IMR-90 (cell line): ENCODE data around the gene SPNS2. TPM values are rescaled to one million over a fixed set of nuclear protein-coding genes. Genes with fewer than 3 reads are reported as not detected.

Experiments
- ATAC-seq: fragments of 200-7000 bp; cut with Tn5 transposase; 2 replicates; pipeline ENCODE4 v1.9.1; 2020; ENCODE audit warnings: low read depth, mild to moderate bottlenecking, moderate library complexity
- BruUV-seq: library from RNA; stranded (reverse); fragments of 400-500 nt; replicated peaks from 2 replicates; lab custom pipeline; 2021; lab: Mats Ljungman, UMichigan
- CTCF ChIA-PET: fragments of 300-600 bp; formaldehyde crosslinking; extraction: SDS; loops from one replicate; lab custom pipeline; 2021; ENCODE audit warnings: antibody characterized with exemption; lab: Yijun Ruan, JAX
- POLR2A ChIA-PET: fragments of 300-600 bp; sonication (Branson Sonifier 250); formaldehyde crosslinking; loops from one replicate; lab custom pipeline; 2022; ENCODE audit warnings: antibody characterized with exemption; ENCODE audit not compliant: unreplicated experiment; lab: Charles Lee
- DNase-seq: peaks from one replicate; pipeline ENCODE4 v3.0.0; 2013
- H2AFZ ChIP-seq: replicated peaks from 2 replicates; pipeline ENCODE3; 2013; ENCODE audit warnings: low read length, mild to moderate bottlenecking; ENCODE audit not compliant: poor library complexity
- H2AK5ac ChIP-seq: 2 replicates; pipeline ENCODE4 v1.6.1; 2013; ENCODE audit warnings: low read depth, low read length, inconsistent platforms
- H2AK9ac ChIP-seq: replicated peaks from 2 replicates; pipeline ENCODE3; 2013; ENCODE audit warnings: mild to moderate bottlenecking, low read depth, low read length, moderate library complexity; ENCODE audit not compliant: poor library complexity
- H2BK120ac ChIP-seq: 2 replicates; pipeline ENCODE4 v1.6.1; 2013; ENCODE audit warnings: low read depth, low read length, inconsistent platforms
- H2BK15ac ChIP-seq: 3 replicates; pipeline ENCODE4 v1.6.1; 2013; ENCODE audit warnings: low read depth, low read length, inconsistent platforms
- H2BK20ac ChIP-seq: 2 replicates; pipeline ENCODE4 v1.6.1; 2013; ENCODE audit warnings: low read depth, mild to moderate bottlenecking, inconsistent platforms, low read length, moderate library complexity
- H2BK5ac ChIP-seq: 2 replicates; pipeline ENCODE4 v1.6.1; 2013; ENCODE audit warnings: mild to moderate bottlenecking, low read depth, low read length, inconsistent platforms; ENCODE audit not compliant: poor library complexity, severe bottlenecking
- H3K14ac ChIP-seq: replicated peaks from 2 replicates; pipeline ENCODE4 v1.6.1; 2013; ENCODE audit warnings: low read depth, low read length, inconsistent platforms
- H3K18ac ChIP-seq: 2 replicates; pipeline ENCODE4 v1.6.1; 2013; ENCODE audit warnings: low read depth, low read length, control low read depth
- H3K23ac ChIP-seq: 2 replicates; pipeline ENCODE4 v1.6.1; 2013; ENCODE audit warnings: low read depth, low read length, inconsistent platforms
- H3K27ac ChIP-seq: 2 replicates; pipeline ENCODE4 v1.5.1; 2013; ENCODE audit warnings: mild to moderate bottlenecking, control low read depth, low read length; ENCODE audit not compliant: insufficient read depth
- H3K27me3 ChIP-seq: 2 replicates; pipeline ENCODE4 v1.6.1; 2013; ENCODE audit warnings: low read length; ENCODE audit not compliant: control insufficient read depth, insufficient read depth
- H3K36me3 ChIP-seq: 2 replicates; pipeline ENCODE4 v1.6.1; 2013; ENCODE audit warnings: low read length, mixed read lengths; ENCODE audit not compliant: control insufficient read depth, insufficient read depth
- H3K4ac ChIP-seq: 2 replicates; pipeline ENCODE4 v1.6.1; 2013; ENCODE audit warnings: low read depth, low read length, inconsistent platforms
- H3K4me1 ChIP-seq: 2 replicates; pipeline ENCODE4 v1.6.1; 2013; ENCODE audit warnings: low read length, mixed read lengths; ENCODE audit not compliant: control insufficient read depth, insufficient read depth
- H3K4me2 ChIP-seq: 2 replicates; pipeline ENCODE4 v1.6.1; 2013; ENCODE audit warnings: low read depth, mild to moderate bottlenecking, control low read depth, low read length, moderate library complexity
- H3K4me3 ChIP-seq: 2 replicates; pipeline ENCODE4 v1.5.1; 2013; ENCODE audit warnings: low read depth, mild to moderate bottlenecking, control low read depth, low read length, moderate library complexity; ENCODE audit not compliant: insufficient read depth
- H3K56ac ChIP-seq: 2 replicates; pipeline ENCODE4 v1.6.1; 2013; ENCODE audit warnings: low read length, inconsistent platforms; ENCODE audit not compliant: insufficient read depth; ENCODE audit errors: extremely low read depth
- H3K79me1 ChIP-seq, 2 experiments: 2 replicates each; pipeline ENCODE4 v1.6.1; 2013; ENCODE audit warnings: low read length in 2 of 2, inconsistent platforms in 1 of 2, low read depth in 1 of 2
- H3K9ac ChIP-seq: 2 replicates; pipeline ENCODE4 v1.6.1; 2013; ENCODE audit warnings: low read depth, low read length, control low read depth
- H3K9me1 ChIP-seq: 2 replicates; pipeline ENCODE4 v1.6.1; 2013; ENCODE audit warnings: low read length, inconsistent platforms; ENCODE audit not compliant: insufficient read depth
- H3K9me3 ChIP-seq: 2 replicates; pipeline ENCODE4 v1.6.1; 2013; ENCODE audit warnings: low read length; ENCODE audit not compliant: control insufficient read depth, insufficient read depth
- H4K20me1 ChIP-seq: 2 replicates; pipeline ENCODE4 v1.6.1; 2013; ENCODE audit warnings: low read length, inconsistent platforms; ENCODE audit not compliant: insufficient read depth
- H4K5ac ChIP-seq: 2 replicates; pipeline ENCODE4 v1.6.1; 2013; ENCODE audit warnings: mild to moderate bottlenecking, low read depth, low read length, control low read depth
- H4K8ac ChIP-seq, 2 experiments: 2 replicates each; pipeline ENCODE4 v1.6.1; 2013; ENCODE audit warnings: low read depth in 2 of 2, low read length in 2 of 2, control low read depth in 1 of 2, inconsistent platforms in 1 of 2
- H4K91ac ChIP-seq: 2 replicates; pipeline ENCODE4 v1.6.1; 2013; ENCODE audit warnings: low read depth, low read length, inconsistent platforms; ENCODE audit not compliant: insufficient read depth
- BHLHE40 ChIP-seq: fragments of 150-350 bp; IDR thresholded peaks from 2 replicates; pipeline ENCODE4 v1.6.1; 2016; ENCODE audit warnings: mild to moderate bottlenecking, low read depth, low read length
- CEBPB ChIP-seq: IDR thresholded peaks from 2 replicates; pipeline ENCODE4 v1.6.1; 2012; ENCODE audit warnings: low read depth, low read length, improper control_type of control experiment
- CHD1 ChIP-seq: IDR thresholded peaks from 2 replicates; pipeline ENCODE4 v1.6.1; 2012; ENCODE audit warnings: low read depth, low read length, improper control_type of control experiment
- CTCF ChIP-seq: conservative IDR thresholded peaks from 2 replicates; pipeline ENCODE4 v1.5.1; 2012; ENCODE audit warnings: mild to moderate bottlenecking, low read depth, low read length, improper control_type of control experiment
- FOS ChIP-seq: fragments of 150-350 bp; IDR thresholded peaks from 2 replicates; pipeline ENCODE4 v1.6.1; 2016; ENCODE audit warnings: low read depth, low read length
- MAFK ChIP-seq: IDR thresholded peaks from 2 replicates; pipeline ENCODE4 v1.6.1; 2012; ENCODE audit warnings: low read depth, low read length, improper control_type of control experiment
- MAZ ChIP-seq: IDR thresholded peaks from 2 replicates; pipeline ENCODE4 v1.6.1; 2012; ENCODE audit warnings: low read depth, mild to moderate bottlenecking, low read length, improper control_type of control experiment, moderate library complexity, borderline replicate concordance
- MXI1 ChIP-seq: IDR thresholded peaks from 2 replicates; pipeline ENCODE4 v1.6.1; 2012; ENCODE audit warnings: low read depth, mild to moderate bottlenecking, low read length, moderate library complexity, borderline replicate concordance
- NFE2L2 ChIP-seq: fragments of 150-350 bp; IDR thresholded peaks from 2 replicates; pipeline ENCODE4 v1.6.1; 2016; ENCODE audit warnings: low read depth, mild to moderate bottlenecking, low read length
- POLR2A ChIP-seq: IDR thresholded peaks from 2 replicates; pipeline ENCODE4 v1.6.1; 2012; ENCODE audit warnings: mild to moderate bottlenecking, low read depth, low read length
- RAD21 ChIP-seq: IDR thresholded peaks from 2 replicates; pipeline ENCODE4 v1.6.1; 2012; ENCODE audit warnings: low read length, improper control_type of control experiment
- RCOR1 ChIP-seq: IDR thresholded peaks from 2 replicates; pipeline ENCODE4 v1.6.1; 2012; ENCODE audit warnings: mild to moderate bottlenecking, low read length, improper control_type of control experiment; ENCODE audit not compliant: insufficient replicate concordance
- RFX5 ChIP-seq: IDR thresholded peaks from 2 replicates; pipeline ENCODE4 v1.8.0; 2012; ENCODE audit warnings: low read depth, mild to moderate bottlenecking, low read length, moderate library complexity
- SMC3 ChIP-seq: fragments of 150-350 bp; IDR thresholded peaks from 2 replicates; pipeline ENCODE4 v1.6.1; 2016; ENCODE audit warnings: low read depth, mild to moderate bottlenecking, antibody characterized with exemption, low read length, moderate library complexity
- USF2 ChIP-seq: fragments of 150-350 bp; IDR thresholded peaks from 2 replicates; pipeline ENCODE4 v1.6.1; 2017; ENCODE audit warnings: mild to moderate bottlenecking, antibody characterized with exemption, low read length, low read depth
- WGBS, 2 experiments: methylation state at CpG; one replicate each; pipeline versions ENCODE4 v1.1.5 to v1.1.7; 2013; ENCODE audit warnings: missing lambda C conversion rate in 2 of 2; ENCODE audit not compliant: insufficient read length in 1 of 2; ENCODE audit errors: extremely low coverage in 2 of 2; 5-methylcytosine and 5-hydroxymethylcytosine counted together
- dilution Hi-C: fragments of 300-500 bp; cut with HindIII; formaldehyde crosslinking; loops from one replicate; pipeline ENCODE4 v1.14.3; 2018; ENCODE audit warnings: low sequenced_read_pairs; ENCODE audit not compliant: unreplicated experiment
- in situ Hi-C: fragments of 300-500 bp; cut with MboI; formaldehyde crosslinking; loops from 3 replicates; pipeline ENCODE4 v1.14.3; 2019; ENCODE audit warnings: low sequenced_read_pairs, inconsistent platforms, mixed read lengths
- intact Hi-C: fragments of 100-400 bp; cut with micrococcal nuclease; formaldehyde crosslinking; loops from 2 replicates; pipeline ENCODE4 v1.10.0; 2022
- polyA plus RNA-seq, 3 experiments: library from polyadenylated mRNA; depleted of rRNA; stranded (reverse); fragments of >200 nt; gene quantifications; 2 replicates each; pipeline ENCODE4 v1.2.3, GENCODE V29; 2012; ENCODE audit warnings: low replicate concordance in 1 of 3
- total RNA-seq: library from RNA; depleted of rRNA; stranded (reverse); fragments of >200 nt; gene quantifications from 2 replicates; pipeline ENCODE4 v1.2.3, GENCODE V29; 2012

SPNS2 gene
- total and polyA plus RNA-seq, 2 of the 4 experiments (the other 2 are of a cell fraction), result under 0.01 TPM; not detected in 1

GRCh38 chr17:4499431-4500190, 930 bp downstream of the SPNS2 start:
- Histone ChIP-seq H3K9me1 (no peaks in the 10 kb centered on the region), H3K4me3 (no peak overlapping the region), H3K18ac (no peak overlapping the region), H3K9me3 (no peaks in the 10 kb centered on the region), H2AFZ (peak overlapping the region; percentile 33), H3K23ac (no peak overlapping the region), H3K79me1 (no peaks in the 10 kb centered on the region), H3K4ac (no peak overlapping the region), H2AK5ac (no peak overlapping the region), H2BK15ac (no peak overlapping the region), H2BK5ac (no peak overlapping the region), H4K91ac (no peak overlapping the region), H3K27me3 (peaks cover 64% of the 10 kb centered on the region), H2AK9ac (peak overlapping the region; percentile 50), H3K56ac (no peak overlapping the region), H3K9ac (no peak overlapping the region), H3K4me2 (no peak overlapping the region), H4K5ac (no peak overlapping the region), H4K8ac (no peak overlapping the region), H3K4me1 (no peaks in the 10 kb centered on the region), H4K20me1 (peaks cover 6% of the 10 kb centered on the region), H2BK20ac (no peak overlapping the region), H2BK120ac (no peak overlapping the region), H3K14ac (no peak overlapping the region), H3K27ac (no peak overlapping the region), H3K36me3 (no peaks in the 10 kb centered on the region)
- in situ Hi-C loops (loop anchor here (10.0 kb wide), 1 partner anchor 55 kb away; the partner anchor contains the start of gene MYBBP1A), dilution Hi-C loops (no loop called here), intact Hi-C loops (no loop called here)
- POLR2A ChIA-PET, result no interaction called here
- no peak for DNase-seq
- CTCF ChIA-PET, result no interaction called here
- BruUV-seq, result no TSS peak
- ATAC-seq, result no peak
- WGBS, 2 experiments, result 2% methylated on average over 14 of the region's 53 CpGs; no CpG with 5 or more reads in 1 of the 2 experiments
- TF ChIP-seq FOS, result no peak
- TF ChIP-seq BHLHE40, result no peak
- TF ChIP-seq CTCF, result no peak
- TF ChIP-seq RAD21, result no peak
- TF ChIP-seq CEBPB, result no peak
- no peak for TF ChIP-seq SMC3
- TF ChIP-seq RCOR1, result no peak
- no peak for TF ChIP-seq NFE2L2
- no peak for TF ChIP-seq CHD1
- TF ChIP-seq RFX5, result no peak
- no peak for TF ChIP-seq MAFK
- no peak for TF ChIP-seq POLR2A
- no peak for TF ChIP-seq USF2
- TF ChIP-seq MAZ, result no peak
- no peak for TF ChIP-seq MXI1
